ENCODE data around the gene SKOR2.

The SKOR2 gene

GRCh38 chr18:47168913-47169312 is 82.5 kb downstream of the SKOR2 start:
- no peak for ATAC-seq
- TF ChIP-seq TSHZ2 (CRISPR knock-in tag; IDR thresholded peaks at IDR 0.05) (no peak), ZNF8 (CRISPR knock-in tag; IDR thresholded peaks at IDR 0.05) (no peak), BACH2 (CRISPR knock-in tag; IDR thresholded peaks at IDR 0.05; ENCODE audit: borderline replicate concordance) (no peak), CREB5 (CRISPR knock-in tag; IDR thresholded peaks at IDR 0.05; ENCODE audit: low read depth) (no peak), PPARA (CRISPR knock-in tag; IDR thresholded peaks at IDR 0.05; ENCODE audit: borderline replicate concordance) (no peak), ZNF70 (CRISPR knock-in tag; IDR thresholded peaks at IDR 0.05) (no peak), SNAI2 (CRISPR knock-in tag; IDR thresholded peaks at IDR 0.05) (no peak), ZFP3 (CRISPR knock-in tag; IDR thresholded peaks at IDR 0.05) (no peak), TCF4 (CRISPR knock-in tag; IDR thresholded peaks at IDR 0.05; ENCODE audit: borderline replicate concordance) (no peak), ZC3H10 (CRISPR knock-in tag; IDR thresholded peaks at IDR 0.05) (no peak), CSRNP3 (CRISPR knock-in tag; IDR thresholded peaks at IDR 0.05) (no peak), POU6F1 (CRISPR knock-in tag; IDR thresholded peaks at IDR 0.05; ENCODE audit: borderline replicate concordance, low read depth) (no peak), ZFP30 (CRISPR knock-in tag; IDR thresholded peaks at IDR 0.05) (no peak), PATZ1 (CRISPR knock-in tag; IDR thresholded peaks at IDR 0.05; ENCODE audit: borderline replicate concordance) (no peak), ARNTL (CRISPR knock-in tag; IDR thresholded peaks at IDR 0.05; ENCODE audit: borderline replicate concordance, low read depth) (no peak), OSR1 (CRISPR knock-in tag; IDR thresholded peaks at IDR 0.05) (no peak), ISL1 (CRISPR knock-in tag; IDR thresholded peaks at IDR 0.05) (no peak), TOX (CRISPR knock-in tag; IDR thresholded peaks at IDR 0.05; ENCODE audit: borderline replicate concordance) (no peak), GLIS3 (CRISPR knock-in tag; IDR thresholded peaks at IDR 0.05) (no peak)

- no peak for TF ChIP-seq PPARA (CRISPR knock-in tag; IDR thresholded peaks at IDR 0.05; ENCODE audit: borderline replicate concordance)
- TF ChIP-seq CREB5 (CRISPR knock-in tag; IDR thresholded peaks at IDR 0.05; ENCODE audit: low read depth), result no peak
- no peak for TF ChIP-seq ZC3H10 (CRISPR knock-in tag; IDR thresholded peaks at IDR 0.05)
- no peak for TF ChIP-seq SNAI2 (CRISPR knock-in tag; IDR thresholded peaks at IDR 0.05)
- TF ChIP-seq CSRNP3 (CRISPR knock-in tag; IDR thresholded peaks at IDR 0.05), result no peak
- TF ChIP-seq POU6F1 (CRISPR knock-in tag; IDR thresholded peaks at IDR 0.05; ENCODE audit: borderline replicate concordance, low read depth), result no peak
- no peak for TF ChIP-seq ZNF70 (CRISPR knock-in tag; IDR thresholded peaks at IDR 0.05)
- no peak for TF ChIP-seq OSR1 (CRISPR knock-in tag; IDR thresholded peaks at IDR 0.05)
- TF ChIP-seq ISL1 (CRISPR knock-in tag; IDR thresholded peaks at IDR 0.05), result no peak
- TF ChIP-seq ZFP30 (CRISPR knock-in tag; IDR thresholded peaks at IDR 0.05), result no peak
- no peak for TF ChIP-seq ZFP3 (CRISPR knock-in tag; IDR thresholded peaks at IDR 0.05)
- no peak for ATAC-seq
Observed at GRCh38 chr18:47168509-47168908, 83.0 kb downstream of the SKOR2 start.

All from SK-N-SH treated with all-trans-retinoic acid at 6 μM for 48 hours (cell line).